Panc1 (cell line): ENCODE results near the gene MAGI1.

Experiments used
- CTCF ChIP-seq: fragments of 450-650 bp; IDR thresholded peaks from 2 replicates; pipeline ENCODE4 v1.5.1; 2017; ENCODE audit warnings: mild to moderate bottlenecking
- TF ChIP-seq, protein P1 (sequence below), 2 experiments: IDR thresholded peaks; 2 replicates each; pipeline ENCODE4 v1.6.1; 2011 to 2012; ENCODE audit warnings: low read depth in 2 of 2, control low read depth in 1 of 2, low read length in 1 of 2, mild to moderate bottlenecking in 1 of 2, moderate library complexity in 1 of 2; ENCODE audit not compliant: insufficient read depth in 1 of 2

GRCh38 chr3:65524584-65524983 is 514.1 kb downstream of the MAGI1 start:
- TF ChIP-seq CTCF, result no peak
- TF ChIP-seq, protein P1, sequence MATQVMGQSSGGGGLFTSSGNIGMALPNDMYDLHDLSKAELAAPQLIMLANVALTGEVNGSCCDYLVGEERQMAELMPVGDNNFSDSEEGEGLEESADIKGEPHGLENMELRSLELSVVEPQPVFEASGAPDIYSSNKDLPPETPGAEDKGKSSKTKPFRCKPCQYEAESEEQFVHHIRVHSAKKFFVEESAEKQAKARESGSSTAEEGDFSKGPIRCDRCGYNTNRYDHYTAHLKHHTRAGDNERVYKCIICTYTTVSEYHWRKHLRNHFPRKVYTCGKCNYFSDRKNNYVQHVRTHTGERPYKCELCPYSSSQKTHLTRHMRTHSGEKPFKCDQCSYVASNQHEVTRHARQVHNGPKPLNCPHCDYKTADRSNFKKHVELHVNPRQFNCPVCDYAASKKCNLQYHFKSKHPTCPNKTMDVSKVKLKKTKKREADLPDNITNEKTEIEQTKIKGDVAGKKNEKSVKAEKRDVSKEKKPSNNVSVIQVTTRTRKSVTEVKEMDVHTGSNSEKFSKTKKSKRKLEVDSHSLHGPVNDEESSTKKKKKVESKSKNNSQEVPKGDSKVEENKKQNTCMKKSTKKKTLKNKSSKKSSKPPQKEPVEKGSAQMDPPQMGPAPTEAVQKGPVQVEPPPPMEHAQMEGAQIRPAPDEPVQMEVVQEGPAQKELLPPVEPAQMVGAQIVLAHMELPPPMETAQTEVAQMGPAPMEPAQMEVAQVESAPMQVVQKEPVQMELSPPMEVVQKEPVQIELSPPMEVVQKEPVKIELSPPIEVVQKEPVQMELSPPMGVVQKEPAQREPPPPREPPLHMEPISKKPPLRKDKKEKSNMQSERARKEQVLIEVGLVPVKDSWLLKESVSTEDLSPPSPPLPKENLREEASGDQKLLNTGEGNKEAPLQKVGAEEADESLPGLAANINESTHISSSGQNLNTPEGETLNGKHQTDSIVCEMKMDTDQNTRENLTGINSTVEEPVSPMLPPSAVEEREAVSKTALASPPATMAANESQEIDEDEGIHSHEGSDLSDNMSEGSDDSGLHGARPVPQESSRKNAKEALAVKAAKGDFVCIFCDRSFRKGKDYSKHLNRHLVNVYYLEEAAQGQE (IDR thresholded peaks at IDR 0.05; ENCODE audit: insufficient read depth in 1 of 2, low read depth in 2 of 2, low read length in 1 of 2), result no peak
